ENCODE data around the gene C20orf204.

The C20orf204 gene

GRCh38 chr20:64062276-64062595, 26.3 kb downstream of the C20orf204 start:
- no peak for TF ChIP-seq YY1 (IDR thresholded peaks at IDR 0.05; ENCODE audit: insufficient read depth, insufficient read length)
- TF ChIP-seq SUZ12 (IDR thresholded peaks at IDR 0.05; ENCODE audit: extremely low read depth, insufficient read depth, insufficient read length), result no peak
- TF ChIP-seq ZNF274 (IDR thresholded peaks at IDR 0.05; ENCODE audit: low read depth, low read length), result no peak
- Histone ChIP-seq H3K27me3 (ENCODE audit: insufficient read depth, insufficient read length) (no peaks in the 10 kb centered on the region), H3K9me3 (ENCODE audit: insufficient read depth, low read length) (no peaks in the 10 kb centered on the region), H3K9ac (ENCODE audit: insufficient read length, low read depth) (peak overlapping the region; percentile 86), H3K4me1 (ENCODE audit: insufficient read depth, insufficient read length) (peaks cover 34% of the 10 kb centered on the region), H3K4me3 (ENCODE audit: insufficient read length, low read depth) (peak overlapping the region; percentile 88), H3K36me3 (ENCODE audit: insufficient read depth, insufficient read length, low read length) (no peaks in the 10 kb centered on the region)
- no peak for DNase-seq (ENCODE audit: low read depth, low spot score)

- Histone ChIP-seq H3K9me3 (ENCODE audit: insufficient read depth, low read length) (no peaks in the 10 kb centered on the region), H3K4me1 (ENCODE audit: insufficient read depth, insufficient read length) (peaks cover 36% of the 10 kb centered on the region), H3K9ac (ENCODE audit: insufficient read length, low read depth) (peak within 1 kb of the TSS; percentile 96), H3K36me3 (ENCODE audit: insufficient read depth, insufficient read length, low read length) (no peaks in the 10 kb centered on the region), H3K27me3 (ENCODE audit: insufficient read depth, insufficient read length) (no peaks in the 10 kb centered on the region), H3K4me3 (ENCODE audit: insufficient read length, low read depth) (peak within 1 kb of the TSS; percentile 88)
- peak; percentile 88 for DNase-seq (ENCODE audit: low read depth, low spot score)
- TF ChIP-seq SUZ12 (IDR thresholded peaks at IDR 0.05; ENCODE audit: extremely low read depth, insufficient read depth, insufficient read length) (no peak), ZNF274 (IDR thresholded peaks at IDR 0.05; ENCODE audit: low read depth, low read length) (no peak), YY1 (IDR thresholded peaks at IDR 0.05; ENCODE audit: insufficient read depth, insufficient read length) (no peak)
Measured at GRCh38 chr20:64062596-64063388, 26.8 kb downstream of the C20orf204 start, which contains the start of gene TCEA2. Gene TCEA2, plus strand, starts transcription at chr20:64063198. Its CDS starts 115 bp downstream, at chr20:64063313.

GRCh38 chr20:64063389-64064144, 27.6 kb downstream of the C20orf204 start:
- DNase-seq (ENCODE audit: low read depth, low spot score), result no peak
- H3K36me3 ChIP-seq (ENCODE audit: insufficient read depth, insufficient read length, low read length), result no peaks in the 10 kb centered on the region
- H3K27me3 ChIP-seq (ENCODE audit: insufficient read depth, insufficient read length), result no peaks in the 10 kb centered on the region
- H3K4me1 ChIP-seq (ENCODE audit: insufficient read depth, insufficient read length), result peaks cover 35% of the 10 kb centered on the region
- TF ChIP-seq ZNF274 (IDR thresholded peaks at IDR 0.05; ENCODE audit: low read depth, low read length), result no peak
- TF ChIP-seq YY1 (IDR thresholded peaks at IDR 0.05; ENCODE audit: insufficient read depth, insufficient read length), result no peak
- TF ChIP-seq SUZ12 (IDR thresholded peaks at IDR 0.05; ENCODE audit: extremely low read depth, insufficient read depth, insufficient read length), result no peak
- H3K4me3 ChIP-seq (ENCODE audit: insufficient read length, low read depth), result peak overlapping the region; percentile 88
- no peaks in the 10 kb centered on the region for H3K9me3 ChIP-seq (ENCODE audit: insufficient read depth, low read length)
- peak overlapping the region; percentile 96 for H3K9ac ChIP-seq (ENCODE audit: insufficient read length, low read depth)

- Histone ChIP-seq H3K4me1 (ENCODE audit: insufficient read depth, insufficient read length) (peaks cover 40% of the 10 kb centered on the region), H3K9ac (ENCODE audit: insufficient read length, low read depth) (peak overlapping the region; percentile 96), H3K4me3 (ENCODE audit: insufficient read length, low read depth) (peak overlapping the region; percentile 88)
Measured at GRCh38 chr20:64064145-64064698, 28.2 kb downstream of the C20orf204 start.

GRCh38 chr20:64065062-64065973, 29.3 kb downstream of the C20orf204 start:
- peaks cover 2% of the 10 kb centered on the region for H3K36me3 ChIP-seq (ENCODE audit: insufficient read depth, insufficient read length, low read length)
- H3K9ac ChIP-seq (ENCODE audit: insufficient read length, low read depth), result peak overlapping the region; percentile 0
- peaks cover 41% of the 10 kb centered on the region for H3K4me1 ChIP-seq (ENCODE audit: insufficient read depth, insufficient read length)

More at GRCh38 chr20:64064145-64064698, 28.2 kb downstream of the C20orf204 start:
- TF ChIP-seq SUZ12 (IDR thresholded peaks at IDR 0.05; ENCODE audit: extremely low read depth, insufficient read depth, insufficient read length), result no peak
- TF ChIP-seq YY1 (IDR thresholded peaks at IDR 0.05; ENCODE audit: insufficient read depth, insufficient read length), result no peak
- TF ChIP-seq ZNF274 (IDR thresholded peaks at IDR 0.05; ENCODE audit: low read depth, low read length), result no peak
- H3K9me3 ChIP-seq (ENCODE audit: insufficient read depth, low read length), result no peaks in the 10 kb centered on the region
- no peaks in the 10 kb centered on the region for H3K27me3 ChIP-seq (ENCODE audit: insufficient read depth, insufficient read length)
- no peaks in the 10 kb centered on the region for H3K36me3 ChIP-seq (ENCODE audit: insufficient read depth, insufficient read length, low read length)
- no peak for DNase-seq (ENCODE audit: low read depth, low spot score)

GRCh38 chr20:64065974-64066343, 30.0 kb downstream of the C20orf204 start:
- Histone ChIP-seq H3K36me3 (ENCODE audit: insufficient read depth, insufficient read length, low read length) (peaks cover 6% of the 10 kb centered on the region), H3K4me1 (ENCODE audit: insufficient read depth, insufficient read length) (peaks cover 43% of the 10 kb centered on the region), H3K27me3 (ENCODE audit: insufficient read depth, insufficient read length) (no peaks in the 10 kb centered on the region), H3K9me3 (ENCODE audit: insufficient read depth, low read length) (no peaks in the 10 kb centered on the region), H3K9ac (ENCODE audit: insufficient read length, low read depth) (no peak overlapping the region), H3K4me3 (ENCODE audit: insufficient read length, low read depth) (no peak overlapping the region)
- TF ChIP-seq SUZ12 (IDR thresholded peaks at IDR 0.05; ENCODE audit: extremely low read depth, insufficient read depth, insufficient read length) (no peak), ZNF274 (IDR thresholded peaks at IDR 0.05; ENCODE audit: low read depth, low read length) (no peak), YY1 (IDR thresholded peaks at IDR 0.05; ENCODE audit: insufficient read depth, insufficient read length) (no peak)
- no peak for DNase-seq (ENCODE audit: low read depth, low spot score)

More at GRCh38 chr20:64065062-64065973, 29.3 kb downstream of the C20orf204 start:
- no peak for DNase-seq (ENCODE audit: low read depth, low spot score)
- Histone ChIP-seq H3K27me3 (ENCODE audit: insufficient read depth, insufficient read length) (no peaks in the 10 kb centered on the region), H3K4me3 (ENCODE audit: insufficient read length, low read depth) (no peak overlapping the region), H3K9me3 (ENCODE audit: insufficient read depth, low read length) (no peaks in the 10 kb centered on the region)
- TF ChIP-seq SUZ12 (IDR thresholded peaks at IDR 0.05; ENCODE audit: extremely low read depth, insufficient read depth, insufficient read length) (no peak), ZNF274 (IDR thresholded peaks at IDR 0.05; ENCODE audit: low read depth, low read length) (no peak), YY1 (IDR thresholded peaks at IDR 0.05; ENCODE audit: insufficient read depth, insufficient read length) (no peak)

Measured in NT2/D1 (cell line).